ENCODE results near the gene EXOC3L2.
"Not testable (repeated sequence)": the region's sequence is repeated elsewhere in the genome, so short reads cannot be mapped to it uniquely, and the experiment has no call there.

EXOC3L2 gene

DNA sequence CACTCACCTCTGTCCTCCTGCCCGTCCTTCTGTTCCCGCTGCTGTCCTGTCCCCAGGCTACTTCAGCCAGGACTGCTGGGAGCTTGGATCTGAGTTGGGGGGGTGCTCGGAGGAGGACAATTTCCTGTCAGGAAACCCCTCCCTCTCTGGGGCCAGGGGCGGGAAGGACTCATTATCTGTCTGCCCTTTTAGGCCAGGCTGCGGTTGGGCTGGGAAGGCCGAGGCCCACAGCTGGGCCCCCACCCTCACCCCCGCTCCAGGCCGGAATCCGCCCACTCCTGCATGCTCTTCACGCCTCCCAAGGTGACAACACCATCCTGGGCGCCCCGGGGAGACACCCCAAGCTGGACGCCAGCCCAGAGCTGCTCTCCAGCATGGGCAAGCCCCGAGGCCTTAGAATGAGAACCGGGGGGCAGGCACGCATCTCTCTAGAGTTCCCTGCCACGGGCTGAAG lies at the start of gene EXOC3L2:
EXOC3L2 (minus strand) TSS at position 74 of the 454 bp plus-strand sequence. CDS start 6,362 bp downstream, outside the sequence.
- DNase-seq = no peak

DNA sequence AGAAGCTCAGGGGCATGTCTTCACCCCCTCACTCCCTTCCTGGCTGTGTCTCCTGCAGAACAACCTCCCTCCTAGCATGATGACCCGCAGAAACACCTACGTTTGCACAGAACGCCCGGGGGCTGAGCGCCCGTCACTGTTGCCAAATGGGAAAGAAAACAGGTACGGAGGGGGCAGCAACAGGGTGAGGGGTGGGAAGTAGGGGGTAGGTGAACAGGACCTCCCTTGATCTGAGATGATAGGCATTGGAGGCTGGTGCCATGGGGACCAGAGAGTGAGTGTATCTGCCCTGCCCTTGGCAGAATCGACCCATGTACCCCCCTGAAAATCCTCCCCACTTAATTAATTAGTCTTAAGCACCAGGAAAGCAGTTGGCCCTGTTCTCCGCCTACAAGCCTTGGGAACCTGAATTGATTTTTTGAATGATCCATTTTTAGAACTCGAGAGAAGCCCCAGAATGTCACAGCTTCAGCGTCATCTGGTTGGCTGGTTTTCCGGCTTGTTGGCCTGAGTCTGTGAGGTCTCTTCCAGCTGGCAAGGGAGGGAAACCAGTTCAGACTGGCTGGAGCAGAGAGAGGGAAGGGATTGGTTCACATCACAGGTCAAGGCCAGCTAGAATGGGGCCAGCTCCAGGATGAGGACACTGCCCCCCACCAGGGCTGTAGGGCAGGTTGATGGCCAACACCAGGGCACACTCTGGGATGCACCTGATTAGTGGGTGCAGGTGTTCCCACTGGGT lies 49.3 kb upstream of the EXOC3L2 start:
- no peak for DNase-seq

DNA sequence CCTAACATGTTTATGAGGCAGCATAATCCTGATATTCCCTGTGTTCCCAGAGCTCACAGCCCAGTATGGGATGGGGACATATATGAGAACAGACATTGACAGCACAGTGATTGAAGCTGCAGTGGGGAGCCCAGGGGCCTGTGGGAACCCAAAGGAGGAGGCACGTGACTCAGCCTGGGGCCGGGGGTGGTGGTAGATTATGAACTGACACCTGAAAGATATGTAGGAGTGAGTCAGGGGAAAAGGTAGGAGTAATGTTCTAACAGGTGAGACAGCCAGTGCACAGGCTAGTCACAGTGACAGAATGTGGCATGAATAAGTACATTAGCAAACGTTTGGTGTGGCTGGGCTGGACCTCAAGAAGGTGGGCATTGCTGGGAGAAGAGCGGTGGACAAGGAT lies 48.5 kb upstream of the EXOC3L2 start:
- no peak for DNase-seq

DNA sequence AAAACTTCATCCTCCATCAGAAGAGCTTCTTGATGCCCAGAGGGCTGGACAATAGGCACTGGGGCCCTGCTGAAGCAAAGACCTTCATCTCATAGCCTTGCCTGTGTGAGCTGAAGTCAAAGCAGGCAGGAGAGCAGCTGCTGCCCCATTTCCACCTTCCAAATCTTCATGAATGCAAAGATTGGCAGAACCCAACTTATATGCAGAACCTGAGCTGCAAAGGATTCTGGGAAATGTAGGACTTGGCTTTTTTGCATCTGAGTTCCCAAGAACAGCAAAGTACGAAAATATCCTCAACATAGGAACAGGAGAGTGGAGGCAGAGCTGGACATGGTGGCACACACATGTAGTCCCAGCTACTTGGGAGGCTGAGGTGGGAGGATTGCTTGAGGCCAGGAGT lies 46.6 kb upstream of the EXOC3L2 start:
- no peak for DNase-seq

DNA sequence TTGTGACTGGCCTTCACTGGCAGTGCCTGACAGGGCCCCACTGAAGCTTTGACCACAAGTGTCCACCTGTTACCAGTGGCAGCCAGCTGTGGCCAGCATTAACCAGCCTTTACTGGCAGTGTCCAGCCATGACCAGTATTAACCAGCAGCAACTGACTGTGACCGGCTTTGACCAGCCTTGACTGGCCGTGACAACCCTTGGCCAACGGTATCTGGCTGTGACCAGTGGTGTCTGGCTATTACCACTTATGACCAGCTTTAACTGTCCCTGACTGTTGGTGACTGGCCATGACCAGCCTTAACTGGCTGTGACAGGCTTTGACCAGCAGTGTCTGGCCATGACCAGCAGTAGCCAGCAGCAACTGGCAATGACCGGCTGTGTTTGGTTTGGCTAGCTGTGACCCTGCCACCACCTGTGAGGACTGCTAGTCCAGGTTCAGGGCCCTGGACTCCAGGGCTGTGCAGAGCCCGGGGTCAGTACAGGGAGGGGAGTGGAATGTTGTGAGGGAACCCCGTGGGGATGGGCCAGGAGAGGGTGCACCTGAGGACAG lies 45.2 kb upstream of the EXOC3L2 start:
- no peak for DNase-seq

DNA sequence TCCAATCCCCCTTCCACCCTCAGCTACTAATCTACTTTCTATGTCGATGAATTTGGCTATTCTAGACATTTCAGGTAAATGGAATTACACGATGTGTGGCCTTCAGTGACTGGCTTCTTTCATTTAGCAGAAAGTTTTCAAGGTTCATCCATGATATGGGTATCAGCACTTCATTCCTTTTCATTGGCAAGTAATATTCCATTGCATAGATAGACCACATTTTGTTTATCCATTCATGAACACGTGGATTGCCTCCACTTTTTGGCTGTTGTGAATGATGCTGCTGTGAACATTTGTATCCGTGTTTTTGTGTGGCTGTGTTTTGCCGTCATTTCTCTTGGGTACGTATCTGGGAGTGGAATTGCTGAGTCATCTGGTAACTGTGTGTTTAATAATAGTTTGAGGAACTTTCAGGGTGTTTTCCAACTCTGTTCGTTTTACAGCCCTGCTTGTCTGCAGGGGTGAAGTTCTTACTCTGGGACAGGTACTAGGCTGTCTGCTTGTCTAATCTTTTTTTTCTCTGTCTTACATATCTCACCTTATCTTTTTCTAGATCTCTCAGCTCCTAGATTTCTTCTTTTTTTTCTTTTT lies 38.3 kb upstream of the EXOC3L2 start:
- DNase-seq = no peak

DNA sequence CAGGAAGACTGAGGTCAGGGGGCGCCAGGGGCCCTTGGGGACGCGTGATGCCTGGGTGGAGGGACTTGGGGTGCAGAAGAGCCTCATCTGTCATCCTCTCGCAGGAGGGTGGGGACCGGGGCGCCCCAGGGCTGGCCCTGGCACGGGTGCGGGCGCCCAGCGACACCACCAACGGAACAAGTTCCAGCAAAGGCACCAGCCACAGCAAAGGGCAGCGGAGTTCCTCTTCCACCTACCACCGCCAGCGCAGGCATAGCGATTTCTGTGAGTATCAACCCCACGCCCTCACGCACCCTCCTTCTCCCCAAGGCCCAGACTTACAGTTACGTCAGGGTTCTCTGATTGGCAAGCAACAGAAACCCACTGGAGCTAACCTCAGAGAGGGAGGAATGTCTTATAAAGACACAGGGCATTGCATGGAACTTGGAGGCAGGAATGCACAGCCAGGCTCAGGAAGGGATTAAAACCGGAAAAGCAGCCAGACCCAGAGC lies 35.3 kb upstream of the EXOC3L2 start:
- DNase-seq = no peak

DNA sequence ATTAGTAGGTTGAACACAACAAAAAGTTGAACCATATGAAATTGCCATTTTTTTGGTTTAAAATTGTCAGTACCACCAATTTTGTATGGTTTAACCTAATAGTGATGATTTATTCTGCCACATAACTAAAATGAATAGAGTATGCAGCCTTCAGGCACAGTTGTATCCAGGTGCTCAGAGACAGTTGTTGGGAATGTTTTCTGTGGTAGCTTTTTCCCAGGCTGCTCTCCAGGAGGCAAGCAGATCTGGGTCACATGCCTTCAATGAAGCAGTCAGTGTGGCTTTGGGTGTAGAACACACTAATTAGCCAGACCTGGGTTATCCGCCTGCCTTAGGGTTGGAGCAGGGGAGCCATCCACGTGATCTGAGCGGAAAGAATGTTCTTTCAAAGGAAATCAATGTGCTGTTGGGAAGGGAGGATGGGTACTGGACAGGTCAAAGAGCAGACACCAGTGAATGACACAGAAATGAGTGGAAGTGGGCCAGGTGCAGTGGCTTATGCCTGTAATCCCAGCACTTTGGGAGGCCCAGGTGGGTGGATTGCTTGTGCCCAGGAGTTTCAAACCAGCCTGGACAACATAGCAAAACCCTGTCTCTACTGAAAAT lies 34.5 kb upstream of the EXOC3L2 start:
- DNase-seq = no peak

DNA sequence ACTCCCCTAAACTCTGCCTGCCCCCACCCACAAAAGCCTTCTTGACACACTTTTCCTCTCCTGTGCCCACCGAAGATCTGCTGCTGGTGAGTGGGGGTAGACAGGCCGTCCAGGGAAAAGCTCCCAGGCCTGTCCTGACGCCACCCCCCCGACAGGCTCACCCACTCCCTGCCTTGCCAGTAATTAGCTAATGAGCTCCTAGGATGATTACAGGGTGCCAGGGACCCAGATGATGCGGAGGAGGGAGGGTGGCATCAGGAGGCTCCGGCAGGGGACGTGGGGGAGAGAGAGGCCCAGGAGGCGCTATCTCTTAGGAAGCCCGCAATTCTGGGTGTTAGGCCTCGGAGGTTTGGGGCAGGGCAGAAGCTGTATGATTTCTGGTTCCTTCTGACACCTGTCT lies 32.9 kb upstream of the EXOC3L2 start:
- DNase-seq = no peak

DNA sequence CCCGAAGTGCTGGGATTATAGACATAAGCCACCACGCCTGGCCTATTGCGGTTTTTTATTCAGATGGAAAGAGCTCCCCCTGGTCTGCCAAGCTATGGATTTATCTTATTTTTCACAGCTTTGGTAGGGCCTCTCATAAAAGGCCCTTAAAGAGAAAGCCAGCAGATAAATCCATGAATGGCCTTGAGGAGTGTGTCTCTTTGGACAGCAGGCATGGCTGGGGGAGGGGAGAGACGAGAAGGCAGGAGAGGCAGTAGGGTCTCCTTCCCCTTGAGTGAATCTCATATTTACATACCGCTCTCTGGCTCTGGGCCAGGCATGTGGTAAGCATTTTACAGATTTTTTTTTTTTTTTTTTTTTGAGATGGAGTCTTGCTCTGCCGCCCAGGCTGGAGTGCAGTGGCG lies 31.1 kb upstream of the EXOC3L2 start:
- DNase-seq = peak; percentile 84

DNA sequence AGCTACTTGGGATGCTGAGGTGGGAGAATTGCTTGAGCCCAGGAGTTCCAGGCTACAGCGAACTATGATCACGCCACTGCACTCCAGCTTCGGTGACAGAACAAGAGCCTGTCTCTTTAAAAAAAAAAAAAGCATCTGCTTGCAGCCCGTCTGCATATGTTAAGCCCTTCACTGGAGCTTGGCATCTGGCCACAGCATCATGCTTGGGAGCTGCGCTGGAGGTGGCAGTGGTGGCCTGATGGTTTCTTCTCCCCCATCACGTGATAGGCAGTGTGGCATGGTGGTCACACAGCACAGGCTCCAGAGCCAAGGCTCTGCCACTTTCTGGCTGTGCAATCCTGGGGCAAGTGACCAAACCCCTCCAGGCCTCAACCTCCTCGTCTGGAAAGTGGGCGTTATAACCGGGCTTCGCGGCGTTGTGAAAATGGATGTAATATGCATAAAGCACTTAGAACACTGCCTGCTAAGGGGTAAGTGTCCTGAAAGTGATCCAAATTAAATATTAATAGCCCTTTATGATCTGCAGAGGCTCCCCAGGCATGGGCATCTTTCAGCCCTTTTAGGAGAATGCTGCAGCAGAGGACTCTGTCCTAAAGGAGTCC lies 30.3 kb upstream of the EXOC3L2 start:
- DNase-seq = peak; percentile 70

DNA sequence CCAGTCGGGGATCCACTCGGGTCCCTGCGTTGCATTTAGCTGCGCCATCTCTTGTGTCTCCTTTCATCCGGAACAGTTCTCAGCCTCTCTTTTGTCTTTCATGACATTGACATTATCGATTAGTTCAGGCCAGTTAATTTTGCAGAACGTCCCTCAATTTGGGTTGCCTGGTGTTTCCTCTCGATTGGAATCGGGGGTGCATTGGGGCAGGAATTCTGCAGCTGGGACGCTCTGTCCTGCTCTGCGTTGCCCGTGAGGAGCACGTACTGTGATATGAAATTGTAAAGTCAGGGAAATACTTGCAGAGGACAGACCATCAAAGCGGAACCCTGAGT lies 28.3 kb upstream of the EXOC3L2 start:
- DNase-seq = no peak

DNA sequence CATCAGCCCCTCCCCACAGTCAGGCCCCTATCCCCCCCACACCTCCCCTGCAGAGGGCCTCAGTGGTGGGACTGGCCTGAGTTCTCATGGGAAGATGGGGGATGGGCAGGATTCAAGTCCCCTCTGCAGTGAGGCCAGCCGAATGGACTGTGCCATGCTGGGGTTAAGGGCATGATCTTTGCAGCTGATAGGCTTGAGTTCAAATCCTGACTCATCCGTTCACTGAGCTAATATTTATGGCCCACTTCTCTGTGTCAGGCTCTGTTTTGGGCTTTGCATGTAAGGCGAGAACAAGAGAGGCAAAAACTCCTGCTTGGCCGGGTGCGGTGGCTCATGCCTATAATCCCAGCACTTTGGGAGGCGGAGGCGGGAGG lies 26.5 kb upstream of the EXOC3L2 start:
- no peak for DNase-seq

DNA sequence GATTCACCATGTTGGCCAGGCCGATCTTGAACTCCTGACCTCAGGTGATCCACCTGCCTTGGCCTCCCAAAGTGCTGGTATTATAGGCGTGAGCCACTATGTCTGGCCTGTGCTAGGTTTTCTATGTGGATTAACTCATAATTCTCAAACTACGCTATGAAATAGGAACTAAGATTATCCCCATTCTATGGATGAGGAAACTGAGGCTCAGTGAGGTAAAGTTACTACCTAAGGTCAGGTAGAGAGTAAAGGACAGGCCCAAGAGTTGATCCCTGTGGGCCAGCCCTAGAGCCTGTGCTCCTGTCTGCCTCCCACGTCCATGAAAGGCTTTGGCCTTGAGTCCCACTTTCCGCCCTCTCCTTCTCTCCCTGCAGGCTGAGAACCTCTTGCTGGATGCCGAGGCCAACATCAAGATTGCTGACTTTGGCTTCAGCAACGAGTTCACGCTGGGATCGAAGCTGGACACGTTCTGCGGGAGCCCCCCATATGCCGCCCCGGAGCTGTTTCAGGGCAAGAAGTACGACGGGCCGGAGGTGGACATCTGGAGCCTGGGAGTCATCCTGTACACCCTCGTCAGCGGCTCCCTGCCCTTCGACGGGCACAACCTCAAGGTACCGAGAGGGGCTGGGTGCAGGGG lies 26.0 kb upstream of the EXOC3L2 start:
- DNase-seq = no peak

DNA sequence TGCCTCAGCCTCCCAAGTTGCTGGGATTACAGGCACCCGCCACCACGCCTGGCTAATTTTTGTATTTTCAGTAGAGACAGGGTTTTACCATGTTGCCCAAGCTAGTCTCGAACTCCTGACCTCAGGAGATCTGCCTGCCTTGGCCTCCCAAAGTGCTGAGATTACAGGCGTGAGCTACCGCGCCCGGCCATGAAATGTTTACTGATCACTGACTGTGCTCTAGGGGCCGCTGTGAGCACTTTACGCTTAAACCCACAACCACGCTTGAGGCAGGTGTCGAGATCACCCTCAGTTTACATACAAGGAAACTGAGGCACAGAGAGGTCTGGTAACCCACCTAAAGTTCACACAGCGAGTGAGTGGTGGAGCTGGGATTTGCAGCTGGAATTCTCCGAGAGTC lies 24.7 kb upstream of the EXOC3L2 start:
- not testable (repeated sequence) for DNase-seq

DNA sequence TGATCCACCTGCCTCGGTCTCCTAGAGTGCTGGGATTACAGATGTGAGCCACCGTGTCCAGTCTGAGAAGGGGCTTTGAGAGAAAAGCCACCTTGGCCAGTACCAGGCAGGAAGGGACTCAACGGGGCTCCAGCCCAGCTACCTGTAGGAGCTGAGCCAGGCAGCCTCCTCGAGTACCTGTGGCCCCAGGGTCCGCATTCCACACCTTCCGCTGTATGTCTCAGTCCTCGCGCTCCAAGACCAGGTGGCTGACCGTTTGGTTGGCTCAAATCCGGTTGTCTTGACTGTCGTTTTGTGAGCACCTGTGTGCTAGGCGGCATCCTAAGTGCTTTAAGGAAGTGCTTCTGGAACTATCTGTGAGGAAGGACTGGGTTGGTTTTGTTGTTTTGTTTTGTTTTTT lies 22.1 kb upstream of the EXOC3L2 start:
- no peak for DNase-seq

DNA sequence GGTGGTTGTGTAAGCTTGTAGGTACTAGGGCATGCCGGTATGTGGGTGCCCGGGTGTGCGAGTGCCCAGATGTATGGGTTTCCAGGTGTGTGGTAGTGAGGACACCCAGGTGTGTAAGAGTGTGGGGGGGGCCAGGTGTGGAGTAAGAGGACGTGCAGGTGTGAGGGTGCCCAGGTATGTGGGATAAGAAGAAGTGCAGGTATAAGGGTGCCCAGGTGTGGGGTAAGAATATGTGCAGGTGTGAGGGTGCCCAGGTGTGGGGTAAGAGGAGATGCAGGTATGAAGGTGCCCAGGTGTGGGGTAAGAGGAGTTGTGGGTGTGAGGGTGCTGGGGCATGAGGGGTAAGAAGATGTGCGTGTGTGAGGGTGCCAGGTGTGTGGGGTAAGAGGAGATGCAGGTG lies 20.2 kb upstream of the EXOC3L2 start:
- no peak for DNase-seq

DNA sequence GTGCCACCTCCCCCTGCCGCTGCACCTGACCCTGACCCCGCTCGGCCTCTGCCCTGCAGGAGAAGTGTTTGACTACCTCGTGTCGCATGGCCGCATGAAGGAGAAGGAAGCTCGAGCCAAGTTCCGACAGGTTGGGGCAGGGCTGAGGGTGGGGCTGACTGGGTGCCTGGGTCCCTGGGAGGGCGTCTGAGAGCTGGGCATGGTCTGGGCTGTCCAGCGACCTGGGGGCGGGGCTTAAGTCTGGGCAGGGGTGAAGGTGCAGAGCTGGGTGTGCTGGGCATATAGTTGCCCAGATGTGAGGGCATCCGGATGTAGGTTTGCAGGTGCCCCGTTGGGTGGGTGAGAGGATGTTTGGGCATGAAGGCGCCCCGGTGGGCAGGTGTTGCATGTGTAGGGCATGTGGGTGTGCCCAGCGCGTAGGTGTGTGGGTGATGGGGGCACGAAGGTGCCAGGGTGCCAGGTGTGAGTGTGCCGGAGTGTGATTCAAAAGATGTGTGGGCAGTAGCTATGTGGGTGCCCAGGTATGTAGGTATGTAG lies 19.6 kb upstream of the EXOC3L2 start:
- DNase-seq = no peak

DNA sequence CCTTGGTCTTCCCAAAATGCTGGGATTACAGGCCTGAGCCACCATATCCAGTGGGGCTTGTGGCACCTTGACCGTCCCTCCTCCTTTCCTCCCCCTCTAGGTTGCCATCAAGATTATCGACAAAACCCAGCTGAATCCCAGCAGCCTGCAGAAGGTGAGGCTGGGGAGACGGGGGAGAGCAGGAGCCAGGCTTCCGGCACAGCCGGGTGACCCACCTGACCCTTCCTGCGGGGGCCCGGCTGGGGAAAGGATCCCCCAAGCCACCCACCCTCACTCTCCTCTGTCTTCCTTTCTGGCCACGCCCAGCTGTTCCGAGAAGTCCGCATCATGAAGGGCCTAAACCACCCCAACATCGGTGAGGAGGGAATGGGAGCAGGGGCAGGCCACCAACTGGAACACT lies 17.8 kb upstream of the EXOC3L2 start:
- DNase-seq = no peak

DNA sequence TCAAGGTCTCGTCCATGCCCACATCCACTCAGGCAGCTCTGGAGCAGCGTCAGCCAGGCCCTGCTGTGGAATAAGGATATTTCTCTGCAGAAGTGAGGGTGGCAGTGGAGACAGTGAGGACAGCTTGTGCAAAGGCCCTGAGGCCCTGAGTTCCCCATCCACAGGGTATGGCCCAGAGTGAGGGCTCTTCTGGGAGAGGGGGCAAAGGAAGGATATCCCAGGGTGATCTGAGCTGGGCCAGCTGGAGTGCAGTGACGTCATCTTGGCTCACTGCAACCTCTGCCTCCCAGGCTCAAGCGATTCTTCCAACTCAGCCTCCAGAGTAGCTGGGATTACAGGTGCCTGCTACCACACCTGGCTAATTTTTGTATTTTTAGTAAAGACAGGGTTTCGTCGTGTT lies 17.4 kb upstream of the EXOC3L2 start:
- DNase-seq = no peak

DNA sequence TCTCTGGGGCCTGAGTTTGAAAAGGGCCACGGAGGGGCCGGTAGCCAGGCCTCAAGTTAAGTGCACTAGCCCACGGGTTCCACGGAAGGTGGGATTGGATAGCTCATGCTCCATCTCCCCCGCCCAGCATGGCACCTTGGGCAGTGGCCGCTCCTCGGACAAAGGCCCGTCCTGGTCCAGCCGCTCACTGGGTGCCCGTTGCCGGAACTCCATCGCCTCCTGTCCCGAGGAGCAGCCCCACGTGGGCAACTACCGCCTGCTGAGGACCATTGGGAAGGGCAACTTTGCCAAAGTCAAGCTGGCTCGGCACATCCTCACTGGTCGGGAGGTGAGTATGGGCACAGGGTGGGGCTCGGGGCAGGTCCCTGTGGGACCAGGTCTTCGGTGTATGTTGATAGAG lies 13.7 kb upstream of the EXOC3L2 start:
- no peak for DNase-seq

DNA sequence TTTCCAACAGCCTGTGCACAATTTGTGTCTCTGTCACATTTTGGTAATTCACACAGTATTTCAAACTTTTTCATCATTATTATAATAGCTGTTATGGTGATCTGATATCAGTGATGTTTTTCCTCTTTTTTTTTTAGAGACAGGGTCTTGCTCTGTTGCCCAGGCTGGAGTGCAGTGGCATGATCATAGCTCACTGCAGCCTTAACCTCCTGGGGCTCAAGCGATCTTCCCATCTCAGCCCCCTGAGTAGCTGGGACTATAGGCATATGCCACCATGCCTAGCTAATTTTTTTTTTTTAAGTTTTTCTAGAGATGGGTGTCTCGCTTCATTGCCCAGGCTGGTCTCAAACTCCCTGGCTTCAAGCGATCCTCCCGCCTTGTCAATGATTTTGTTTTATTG lies 11.6 kb upstream of the EXOC3L2 start:
- DNase-seq = no peak

DNA sequence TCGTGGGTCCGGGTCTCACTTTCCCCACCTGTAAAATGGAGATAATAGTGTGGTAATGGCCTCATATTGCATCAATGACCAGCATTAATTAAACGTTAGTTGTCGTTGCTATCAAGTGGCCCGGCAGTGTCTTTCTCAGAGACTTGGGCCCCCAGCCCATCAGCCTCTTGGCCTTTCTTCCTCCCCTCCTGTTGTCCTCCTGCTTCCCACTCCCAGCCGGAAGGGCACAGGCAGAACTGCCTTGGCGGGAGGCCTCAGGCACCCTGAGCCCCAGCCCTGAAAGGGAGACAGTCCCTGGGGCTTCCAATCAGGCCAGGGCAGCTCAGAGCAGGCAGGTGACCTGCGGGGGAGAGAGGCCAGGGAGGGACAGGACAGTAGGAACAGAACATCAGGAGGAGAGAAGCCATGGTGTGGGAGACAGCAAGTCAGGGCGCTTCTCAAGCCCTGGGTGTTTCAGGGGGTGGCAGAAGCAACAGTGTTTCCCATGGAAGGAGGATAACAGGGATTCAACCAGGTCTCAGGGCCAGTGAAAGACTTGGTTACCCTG lies 10.5 kb upstream of the EXOC3L2 start:
- no peak for DNase-seq
